Upper lobe of left lung (tissue), 6 donors: ENCODE data around the gene IQCH. TPM values are rescaled to one million over a fixed set of nuclear protein-coding genes. Genes with fewer than 3 reads are reported as not detected.

Experiments
- ATAC-seq, 2 donors: fragments of 200-7000 bp; cut with Tn5 transposase; one replicate each; pipeline ENCODE4 v1.9.1; 2022; ENCODE audit warnings: mild to moderate bottlenecking in 2 of 2, moderate library complexity in 2 of 2; ENCODE audit not compliant: low FRiP score in 2 of 2
- DNase-seq, 2 donors: peaks; one replicate each; pipeline ENCODE4 v3.0.0-alpha.2; 2019 to 2020
- H3K27ac ChIP-seq, 4 donors: fragments of 200-600 bp; sonication (generic); one replicate each; pipeline ENCODE4 v1.5.1; 2016 to 2019
- H3K27me3 ChIP-seq, 4 donors: fragments of 200-600 bp; sonication (generic); one replicate each; pipeline ENCODE4 v1.5.1; 2017 to 2019
- H3K36me3 ChIP-seq, 4 donors: fragments of 200-600 bp; sonication (generic); one replicate each; pipeline ENCODE4 v1.5.1; 2016 to 2019
- H3K4me1 ChIP-seq, 4 donors: fragments of 200-600 bp; sonication (generic); one replicate each; pipeline ENCODE4 v1.5.1; 2018 to 2019
- H3K4me3 ChIP-seq, 4 donors: fragments of 200-600 bp; sonication (generic); one replicate each; pipeline ENCODE4 v1.5.1; 2017 to 2019; ENCODE audit warnings: mild to moderate bottlenecking in 2 of 4, moderate library complexity in 1 of 4
- H3K9me3 ChIP-seq, 4 donors: fragments of 200-600 bp; sonication (generic); one replicate each; pipeline ENCODE4 v1.5.1; 2018 to 2019
- CTCF ChIP-seq, 6 experiments: fragments of 450-650 bp in 4 of 6; fragments of 200-600 bp in 2 of 6; sonication (generic) in 2 of 6; IDR thresholded peaks; one replicate each; pipeline ENCODE4 v1.5.1; 2016 to 2019; ENCODE audit warnings: antibody characterized with exemption in 6 of 6
- EP300 ChIP-seq, 4 donors: sonication (generic); formaldehyde crosslinking; IDR thresholded peaks; one replicate each; pipeline ENCODE4 v1.5.1; 2017; ENCODE audit warnings: antibody characterized with exemption in 4 of 4, control low read depth in 2 of 4
- POLR2A ChIP-seq, 4 donors: fragments of 450-650 bp; IDR thresholded peaks; one replicate each; pipeline ENCODE4 v1.5.1; 2016 to 2017; ENCODE audit warnings: antibody characterized with exemption in 4 of 4, mild to moderate bottlenecking in 2 of 4
- POLR2AphosphoS5 ChIP-seq, 2 donors: sonication (generic); formaldehyde crosslinking; IDR thresholded peaks; one replicate each; pipeline ENCODE4 v1.5.1; 2017; ENCODE audit warnings: antibody characterized with exemption in 2 of 2
- WGBS, 2 donors: methylation state at CpG; one replicate each; pipeline ENCODE4 v1.1.5; 2017 to 2018; 5-methylcytosine and 5-hydroxymethylcytosine counted together
- total RNA-seq, 6 donors: library from RNA; depleted of rRNA in 4 of 6; stranded (reverse); fragments of >200 nt in 4 of 6; gene quantifications; one replicate each; pipeline versions ENCODE4 v1.1.0 to v1.2.1, GENCODE V29; 2016 to 2021
- donor health status: DM: no; HTN: no; CAD: no; lungs with moderate emphysema.
- donor health status: DM: no; HTN: yes; CAD: no; lungs with severe emphysema.

The IQCH gene
- total RNA-seq, 6 donors from 2014 or later = 1.0 to 18.0 (median 2.7) TPM

DNA sequence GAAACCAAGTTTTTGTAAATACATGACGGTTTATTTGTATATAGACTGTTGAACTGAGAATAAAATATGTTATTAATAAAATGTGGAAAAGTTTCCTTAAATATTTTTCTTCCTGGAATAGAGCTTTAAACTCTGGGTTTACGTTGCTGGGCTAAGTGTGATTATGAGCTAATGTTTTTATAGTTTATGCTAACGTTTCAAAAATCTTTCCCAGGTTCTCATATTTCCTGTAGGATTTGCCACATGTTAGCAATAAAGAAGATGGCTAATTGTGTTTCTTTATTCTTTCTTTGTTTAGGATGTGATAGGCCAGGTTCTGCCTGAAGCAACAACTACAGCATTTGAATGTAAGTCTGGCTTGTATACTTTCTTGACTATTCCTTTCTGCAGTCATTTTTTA lies 295.1 kb downstream of the IQCH start:
- 59 to 63% methylated on average over 3 of the region's 3 CpGs for WGBS, 2 donors
- Histone ChIP-seq H3K27me3 (no peaks in the 10 kb centered on the region), H3K9me3 (no peaks in the 10 kb centered on the region), H3K4me3 (no peak overlapping the region), H3K36me3 (peaks cover 0 to 21% (median 0%) of the 10 kb centered on the region in 4 donors), H3K4me1 (peaks cover 0 to 22% (median 18%) of the 10 kb centered on the region in 4 donors), H3K27ac (no peak overlapping the region)
- no peak for TF ChIP-seq POLR2AphosphoS5 (IDR thresholded peaks at IDR 0.05)
- TF ChIP-seq EP300 (IDR thresholded peaks at IDR 0.05) = no peak
- no peak for TF ChIP-seq CTCF (IDR thresholded peaks at IDR 0.05)
- TF ChIP-seq POLR2A (IDR thresholded peaks at IDR 0.05) = no peak
- DNase-seq = no peak
- no peak for ATAC-seq

- no peaks in the 10 kb centered on the region for H3K27me3 ChIP-seq
- H3K9me3 ChIP-seq = no peaks in the 10 kb centered on the region
- peaks cover 0 to 21% (median 0%) of the 10 kb centered on the region in 4 donors for H3K36me3 ChIP-seq
- H3K4me3 ChIP-seq = no peak overlapping the region
- no peak overlapping the region for H3K27ac ChIP-seq
- DNase-seq (no peak), ATAC-seq (no peak)
- WGBS, 2 donors = 74 to 95% methylated on average over 4 of the region's 4 CpGs
- TF ChIP-seq POLR2A (IDR thresholded peaks at IDR 0.05) = no peak
- TF ChIP-seq EP300 (IDR thresholded peaks at IDR 0.05) = no peak
- no peak for TF ChIP-seq CTCF (IDR thresholded peaks at IDR 0.05)
- no peak for TF ChIP-seq POLR2AphosphoS5 (IDR thresholded peaks at IDR 0.05)
- H3K4me1 ChIP-seq = peaks cover 0 to 22% (median 17%) of the 10 kb centered on the region in 4 donors
Measured at GRCh38 chr15:67550522-67550921, 295.9 kb downstream of the IQCH start.

- Histone ChIP-seq H3K9me3 (no peaks in the 10 kb centered on the region), H3K27ac (no peak overlapping the region), H3K4me3 (no peak overlapping the region), H3K27me3 (no peaks in the 10 kb centered on the region), H3K4me1 (peaks cover 0 to 22% (median 17%) of the 10 kb centered on the region in 4 donors), H3K36me3 (peaks cover 0 to 18% (median 0%) of the 10 kb centered on the region in 4 donors)
- no peak for DNase-seq
- 92 to 100% methylated on average over 1 of the region's 1 CpG for WGBS, 2 donors
- TF ChIP-seq POLR2AphosphoS5 (IDR thresholded peaks at IDR 0.05) (no peak), CTCF (IDR thresholded peaks at IDR 0.05) (no peak), POLR2A (IDR thresholded peaks at IDR 0.05) (no peak), EP300 (IDR thresholded peaks at IDR 0.05) (no peak)
- ATAC-seq = no peak
Measured at GRCh38 chr15:67551207-67551743, 296.7 kb downstream of the IQCH start.

Other genes starting within 250 kb of the IQCH start
- gene SMAD3, start 189.2 kb upstream of the IQCH start, total RNA-seq = 10 to 100 TPM; 31.7 to 44.5 (median 36.3) TPM
- gene AAGAB, start 125 bp upstream of the IQCH start, total RNA-seq = 10 to 100 TPM; 23.0 to 54.2 (median 32.3) TPM